Esophagus squamous epithelium (tissue), 5 donors: ENCODE measurements around the gene BTBD8. TPM values are rescaled to one million over a fixed set of nuclear protein-coding genes. Genes with fewer than 3 reads are reported as not detected.

Source experiments
- DNase-seq: peaks from one replicate; lab custom pipeline; 2025; lab: John Stamatoyannopoulos, UW
- H3K27ac ChIP-seq, 4 donors: fragments of 200-600 bp; sonication (generic); one replicate each; pipeline ENCODE4 v1.5.1; 2016 to 2019; ENCODE audit warnings: mild to moderate bottlenecking in 1 of 4
- H3K27me3 ChIP-seq, 4 donors: fragments of 200-600 bp; sonication (generic); 1 replicate in 3 of 4; 2 replicates in 1 of 4; pipeline versions ENCODE4 v1.5.1 to v1.6.0; 2017 to 2021; ENCODE audit warnings: antibody characterized with exemption in 1 of 4
- H3K36me3 ChIP-seq, 3 donors: fragments of 200-600 bp; sonication (generic); one replicate each; pipeline ENCODE4 v1.5.1; 2016 to 2019
- H3K4me1 ChIP-seq, 3 donors: fragments of 200-600 bp; sonication (generic); one replicate each; pipeline ENCODE4 v1.5.1; 2017 to 2019
- H3K4me3 ChIP-seq, 4 donors: fragments of 200-600 bp; sonication (generic); 1 replicate in 3 of 4; 2 replicates in 1 of 4; pipeline ENCODE4 v1.5.1; 2016 to 2019; ENCODE audit warnings: mild to moderate bottlenecking in 2 of 4, moderate library complexity in 1 of 4
- H3K9me3 ChIP-seq, 3 donors: fragments of 200-600 bp; sonication (generic); one replicate each; pipeline ENCODE4 v1.5.1; 2016 to 2019
- POLR2A ChIP-seq, 4 donors: fragments of 450-650 bp; IDR thresholded peaks; one replicate each; pipeline ENCODE4 v1.6.1; 2017; ENCODE audit warnings: antibody characterized with exemption in 4 of 4, mild to moderate bottlenecking in 4 of 4, moderate library complexity in 3 of 4
- WGBS, 2 donors: methylation state at CpG; one replicate each; pipeline ENCODE4 v1.1.5; 2018; 5-methylcytosine and 5-hydroxymethylcytosine counted together
- intact Hi-C: fragments of 100-400 bp; cut with DNase I; formaldehyde crosslinking; loops from one replicate; pipeline ENCODE4 v1.15.0; 2022
- total RNA-seq, 4 donors: library from RNA; depleted of rRNA; stranded (reverse); fragments of >200 nt; gene quantifications; one replicate each; pipeline ENCODE4 v1.1.0, GENCODE V29; 2016
- TF ChIP-seq, protein P1 (sequence below), 6 experiments: fragments of 450-650 bp in 4 of 6; fragments of 200-600 bp in 2 of 6; sonication (generic) in 2 of 6; IDR thresholded peaks; one replicate each; pipeline ENCODE4 v1.5.1; 2016 to 2019; ENCODE audit warnings: antibody characterized with exemption in 6 of 6, mild to moderate bottlenecking in 4 of 6, moderate library complexity in 4 of 6
- donor health status: DM: yes; HTN: yes; CAD: no.

The BTBD8 gene
- total RNA-seq, 4 donors from 2014 or later: 0.83 to 4.0 (median 2.7) TPM

DNA sequence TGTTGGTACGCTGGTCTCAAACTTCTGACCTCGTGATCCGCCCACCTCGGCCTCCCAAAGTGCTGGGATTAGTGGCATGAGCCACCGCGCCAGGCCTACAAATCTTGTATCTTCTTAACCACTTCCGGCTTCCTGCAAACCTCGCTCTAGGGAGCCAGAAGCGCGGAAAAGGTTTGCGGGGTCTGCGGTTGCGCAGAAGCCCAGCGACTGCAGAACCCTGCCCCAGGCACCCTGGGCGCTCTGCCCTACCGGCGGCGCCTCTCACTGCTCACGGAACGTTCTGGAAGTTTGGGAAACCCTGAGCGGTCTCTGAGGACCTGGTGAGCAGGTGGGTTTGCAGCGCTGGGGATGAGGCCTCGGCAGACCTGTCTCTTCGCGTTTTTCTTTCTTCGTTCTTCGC, 137.6 kb downstream of the BTBD8 start, which contains the start of gene C1orf146:
TSS of gene C1orf146 (plus strand) at position 195 of the 400 bp plus-strand sequence. CDS start 13,506 bp downstream, outside the sequence.
- TF ChIP-seq POLR2A (IDR thresholded peaks at IDR 0.05): no peak
- TF ChIP-seq, protein P1, sequence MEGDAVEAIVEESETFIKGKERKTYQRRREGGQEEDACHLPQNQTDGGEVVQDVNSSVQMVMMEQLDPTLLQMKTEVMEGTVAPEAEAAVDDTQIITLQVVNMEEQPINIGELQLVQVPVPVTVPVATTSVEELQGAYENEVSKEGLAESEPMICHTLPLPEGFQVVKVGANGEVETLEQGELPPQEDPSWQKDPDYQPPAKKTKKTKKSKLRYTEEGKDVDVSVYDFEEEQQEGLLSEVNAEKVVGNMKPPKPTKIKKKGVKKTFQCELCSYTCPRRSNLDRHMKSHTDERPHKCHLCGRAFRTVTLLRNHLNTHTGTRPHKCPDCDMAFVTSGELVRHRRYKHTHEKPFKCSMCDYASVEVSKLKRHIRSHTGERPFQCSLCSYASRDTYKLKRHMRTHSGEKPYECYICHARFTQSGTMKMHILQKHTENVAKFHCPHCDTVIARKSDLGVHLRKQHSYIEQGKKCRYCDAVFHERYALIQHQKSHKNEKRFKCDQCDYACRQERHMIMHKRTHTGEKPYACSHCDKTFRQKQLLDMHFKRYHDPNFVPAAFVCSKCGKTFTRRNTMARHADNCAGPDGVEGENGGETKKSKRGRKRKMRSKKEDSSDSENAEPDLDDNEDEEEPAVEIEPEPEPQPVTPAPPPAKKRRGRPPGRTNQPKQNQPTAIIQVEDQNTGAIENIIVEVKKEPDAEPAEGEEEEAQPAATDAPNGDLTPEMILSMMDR (IDR thresholded peaks at IDR 0.05): no peak
- H3K4me1 ChIP-seq: no peaks in the 10 kb centered on the region
- no peak for DNase-seq
- no peak within 1 kb of the TSS for H3K27ac ChIP-seq
- WGBS, 2 donors: 91 to 92% methylated on average over 13 to 19 of the region's 27 CpGs
- no peaks in the 10 kb centered on the region for H3K27me3 ChIP-seq
- intact Hi-C loops: no loop called here
- no peak within 1 kb of the TSS for H3K4me3 ChIP-seq
- no peaks in the 10 kb centered on the region for H3K9me3 ChIP-seq
- no peaks in the 10 kb centered on the region for H3K36me3 ChIP-seq

- H3K27ac ChIP-seq: no peak overlapping the region
- WGBS, 2 donors: 62 to 85% methylated on average over 13 to 14 of the region's 14 CpGs
- H3K27me3 ChIP-seq: no peaks in the 10 kb centered on the region
- H3K36me3 ChIP-seq: no peaks in the 10 kb centered on the region
- intact Hi-C loops: no loop called here
- no peaks in the 10 kb centered on the region for H3K4me1 ChIP-seq
- no peak for DNase-seq
- H3K9me3 ChIP-seq: no peaks in the 10 kb centered on the region
- TF ChIP-seq POLR2A (IDR thresholded peaks at IDR 0.05): no peak
- TF ChIP-seq, protein P1 (IDR thresholded peaks at IDR 0.05): no peak
- no peak overlapping the region for H3K4me3 ChIP-seq
These were observed 138.4 kb downstream of the BTBD8 start for GRCh38 chr1:92218559-92218958.

DNA sequence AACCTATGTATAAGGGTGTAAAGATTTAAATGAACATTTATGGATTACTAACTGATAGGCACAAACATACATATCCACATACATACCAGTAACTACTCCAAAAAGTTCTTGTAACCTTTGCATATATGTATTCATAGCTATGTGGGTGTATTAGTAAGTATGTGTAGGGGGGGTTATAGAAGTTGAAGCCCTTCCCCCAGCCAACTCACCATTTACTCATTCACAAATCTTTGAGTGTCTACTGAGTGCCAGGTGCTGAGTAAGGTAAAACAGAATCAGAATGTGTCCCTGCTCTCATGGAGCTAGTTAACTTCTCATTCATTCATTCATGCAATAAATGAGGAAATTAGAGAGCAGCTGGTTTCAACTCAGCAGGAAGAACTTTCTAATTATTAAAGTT, 138.9 kb downstream of the BTBD8 start:
- Histone ChIP-seq H3K9me3 (no peaks in the 10 kb centered on the region), H3K4me1 (no peaks in the 10 kb centered on the region), H3K27me3 (no peaks in the 10 kb centered on the region), H3K36me3 (no peaks in the 10 kb centered on the region), H3K4me3 (no peak overlapping the region), H3K27ac (no peak overlapping the region)
- intact Hi-C loops: no loop called here
- no peak for DNase-seq
- TF ChIP-seq, protein P1 (IDR thresholded peaks at IDR 0.05): no peak
- no peak for TF ChIP-seq POLR2A (IDR thresholded peaks at IDR 0.05)

DNA sequence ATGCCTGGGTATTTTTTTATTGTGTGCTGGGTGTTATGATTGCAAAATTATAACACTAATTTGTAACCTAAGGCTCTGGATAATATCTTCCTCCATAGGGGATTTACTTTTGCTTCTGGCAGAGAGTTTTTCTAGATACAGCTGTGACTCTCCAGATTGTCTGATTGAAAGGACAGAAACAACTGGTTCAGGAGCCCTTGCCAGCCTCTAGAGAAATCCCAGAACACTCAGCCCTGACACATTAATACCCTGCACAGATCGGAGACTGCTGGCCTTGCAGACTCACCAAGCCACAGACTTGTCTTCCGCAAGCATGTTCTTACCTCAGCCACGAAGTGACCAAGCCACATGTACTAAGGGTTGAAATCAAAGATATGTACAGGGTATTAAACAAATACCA, 148.3 kb downstream of the BTBD8 start:
- Histone ChIP-seq H3K36me3 (no peaks in the 10 kb centered on the region), H3K27ac (no peak overlapping the region), H3K4me3 (no peak overlapping the region), H3K4me1 (no peaks in the 10 kb centered on the region), H3K27me3 (no peaks in the 10 kb centered on the region), H3K9me3 (no peaks in the 10 kb centered on the region)
- intact Hi-C loops: no loop called here
- WGBS, 2 donors: 72 to 86% methylated on average over 3 of the region's 3 CpGs
- DNase-seq: no peak
- TF ChIP-seq, protein P1 (IDR thresholded peaks at IDR 0.05): no peak

GRCh38 chr1:92230736-92231135, 150.6 kb downstream of the BTBD8 start:
- H3K36me3 ChIP-seq: no peaks in the 10 kb centered on the region
- WGBS, 2 donors: 72 to 86% methylated on average over 1 of the region's 1 CpG
- TF ChIP-seq POLR2A (IDR thresholded peaks at IDR 0.05): no peak
- TF ChIP-seq, protein P1 (IDR thresholded peaks at IDR 0.05): no peak
- H3K4me1 ChIP-seq: no peaks in the 10 kb centered on the region
- H3K27ac ChIP-seq: no peak overlapping the region
- no peak overlapping the region for H3K4me3 ChIP-seq
- no peaks in the 10 kb centered on the region for H3K27me3 ChIP-seq
- no peaks in the 10 kb centered on the region for H3K9me3 ChIP-seq
- intact Hi-C loops: no loop called here
- no peak for DNase-seq

Other genes with a start within 250 kb of the BTBD8 start
- gene TGFBR3, start 194.2 kb upstream of the BTBD8 start, total RNA-seq: 100 to 1,000 TPM in 1 of 4 donors, 10 to 100 TPM in 3; 11.3 to 119 (median 30.7) TPM
- not detected for gene BRDT, start 130.9 kb upstream of the BTBD8 start, total RNA-seq
- gene EPHX4, start 50.4 kb upstream of the BTBD8 start, total RNA-seq: under 1 TPM in 1 of 4 donors, not detected in 3; 0.38 TPM
- not detected for gene SETSIP, start 4.9 kb upstream of the BTBD8 start, total RNA-seq
- gene C1orf146, start 137.6 kb downstream of the BTBD8 start, total RNA-seq: not detected
- gene GLMN, start 218.6 kb downstream of the BTBD8 start, total RNA-seq: 10 to 100 TPM in 2 of 4 donors, 1 to 10 TPM in 2; 3.9 to 12.0 (median 10.4) TPM
- 10 to 100 TPM in 1 of 4 donors, 1 to 10 TPM in 3; 3.1 to 18.5 (median 8.4) TPM for gene RPAP2, start 218.7 kb downstream of the BTBD8 start, total RNA-seq